ENCODE measurements around the gene DLG2.
"Not testable (repeated sequence)": the region's sequence is repeated elsewhere in the genome, so short reads cannot be mapped to it uniquely, and the experiment has no call there.

DLG2 gene

DNA sequence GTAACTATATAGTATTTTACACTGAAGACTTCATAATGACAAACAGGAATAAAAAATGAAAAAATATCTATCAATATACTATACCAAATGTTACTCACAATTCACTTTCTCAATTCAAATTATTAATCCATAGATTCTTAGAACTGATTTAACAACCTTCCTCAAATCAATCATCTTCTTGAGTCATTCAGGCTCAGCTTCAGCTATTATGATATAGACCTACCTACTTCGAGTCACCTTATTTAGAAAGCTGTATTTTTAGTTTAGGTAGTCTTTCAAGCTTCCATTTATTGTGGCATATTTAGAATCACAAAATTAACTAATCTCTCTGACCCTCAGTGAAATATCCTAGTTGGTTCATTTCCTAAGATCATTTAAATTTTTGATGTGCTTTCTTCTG is 29.6 kb upstream of the DLG2 start:
- H3K27ac ChIP-seq (ENCODE audit: low read length) = no peak overlapping the region
- peaks cover 18% of the 10 kb centered on the region for H3K4me1 ChIP-seq (ENCODE audit: low read length)
- H3K4me3 ChIP-seq (ENCODE audit: low read length) = no peak overlapping the region
- H3K36me3 ChIP-seq (replicated peaks; ENCODE audit: low read depth, low read length) = peaks cover 69% of the 10 kb centered on the region
- H2AFZ ChIP-seq (ENCODE audit: low read depth, low read length) = no peak overlapping the region
- H3K9ac ChIP-seq (ENCODE audit: low read length) = no peak overlapping the region
- H3K4me2 ChIP-seq (ENCODE audit: low read length) = no peak overlapping the region
- no peaks in the 10 kb centered on the region for H3K27me3 ChIP-seq (ENCODE audit: low read depth, low read length)
- H3K79me2 ChIP-seq (ENCODE audit: low read length) = peaks cover 82% of the 10 kb centered on the region
- TF ChIP-seq EZH2phosphoT487 (IDR thresholded peaks at IDR 0.05; ENCODE audit: low read depth) = no peak
- TF ChIP-seq, protein P1, sequence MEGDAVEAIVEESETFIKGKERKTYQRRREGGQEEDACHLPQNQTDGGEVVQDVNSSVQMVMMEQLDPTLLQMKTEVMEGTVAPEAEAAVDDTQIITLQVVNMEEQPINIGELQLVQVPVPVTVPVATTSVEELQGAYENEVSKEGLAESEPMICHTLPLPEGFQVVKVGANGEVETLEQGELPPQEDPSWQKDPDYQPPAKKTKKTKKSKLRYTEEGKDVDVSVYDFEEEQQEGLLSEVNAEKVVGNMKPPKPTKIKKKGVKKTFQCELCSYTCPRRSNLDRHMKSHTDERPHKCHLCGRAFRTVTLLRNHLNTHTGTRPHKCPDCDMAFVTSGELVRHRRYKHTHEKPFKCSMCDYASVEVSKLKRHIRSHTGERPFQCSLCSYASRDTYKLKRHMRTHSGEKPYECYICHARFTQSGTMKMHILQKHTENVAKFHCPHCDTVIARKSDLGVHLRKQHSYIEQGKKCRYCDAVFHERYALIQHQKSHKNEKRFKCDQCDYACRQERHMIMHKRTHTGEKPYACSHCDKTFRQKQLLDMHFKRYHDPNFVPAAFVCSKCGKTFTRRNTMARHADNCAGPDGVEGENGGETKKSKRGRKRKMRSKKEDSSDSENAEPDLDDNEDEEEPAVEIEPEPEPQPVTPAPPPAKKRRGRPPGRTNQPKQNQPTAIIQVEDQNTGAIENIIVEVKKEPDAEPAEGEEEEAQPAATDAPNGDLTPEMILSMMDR (IDR thresholded peaks at IDR 0.05; ENCODE audit: low read depth, low read length) = no peak
- H3K9me3 ChIP-seq (ENCODE audit: insufficient read depth, low read length) = no peaks in the 10 kb centered on the region
- peaks cover 44% of the 10 kb centered on the region for H4K20me1 ChIP-seq (ENCODE audit: insufficient read depth, low read length)

DNA sequence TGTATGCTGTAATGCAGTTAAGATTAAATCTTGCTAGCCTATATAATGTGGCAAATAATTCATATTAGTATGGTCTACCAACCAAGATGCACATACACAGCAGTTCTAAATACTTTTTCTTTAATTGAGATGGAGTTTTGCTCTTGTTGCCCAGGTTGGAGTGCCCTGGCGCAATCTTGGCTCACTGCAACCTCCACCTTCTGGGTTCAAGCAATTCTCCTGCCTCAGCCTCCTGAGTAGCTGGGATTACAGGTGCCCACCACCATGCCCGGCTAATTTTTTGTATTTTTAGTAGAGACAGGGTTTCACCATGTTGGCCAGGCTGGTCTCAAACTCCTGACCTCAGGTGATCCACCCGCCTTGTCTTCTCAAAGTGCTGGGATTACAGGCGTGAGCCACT is 27.2 kb upstream of the DLG2 start:
- not testable (repeated sequence) for H3K27ac ChIP-seq (ENCODE audit: low read length); H2AFZ ChIP-seq (ENCODE audit: low read depth, low read length); H3K4me1 ChIP-seq (ENCODE audit: low read length); H3K9ac ChIP-seq (ENCODE audit: low read length); H3K9me3 ChIP-seq (ENCODE audit: insufficient read depth, low read length); H3K4me3 ChIP-seq (ENCODE audit: low read length); H3K27me3 ChIP-seq (ENCODE audit: low read depth, low read length); H3K4me2 ChIP-seq (ENCODE audit: low read length)
- peaks cover 71% of the 10 kb centered on the region for H3K79me2 ChIP-seq (ENCODE audit: low read length)
- peaks cover 49% of the 10 kb centered on the region for H3K36me3 ChIP-seq (replicated peaks; ENCODE audit: low read depth, low read length)
- peaks cover 21% of the 10 kb centered on the region for H4K20me1 ChIP-seq (ENCODE audit: insufficient read depth, low read length)

DNA sequence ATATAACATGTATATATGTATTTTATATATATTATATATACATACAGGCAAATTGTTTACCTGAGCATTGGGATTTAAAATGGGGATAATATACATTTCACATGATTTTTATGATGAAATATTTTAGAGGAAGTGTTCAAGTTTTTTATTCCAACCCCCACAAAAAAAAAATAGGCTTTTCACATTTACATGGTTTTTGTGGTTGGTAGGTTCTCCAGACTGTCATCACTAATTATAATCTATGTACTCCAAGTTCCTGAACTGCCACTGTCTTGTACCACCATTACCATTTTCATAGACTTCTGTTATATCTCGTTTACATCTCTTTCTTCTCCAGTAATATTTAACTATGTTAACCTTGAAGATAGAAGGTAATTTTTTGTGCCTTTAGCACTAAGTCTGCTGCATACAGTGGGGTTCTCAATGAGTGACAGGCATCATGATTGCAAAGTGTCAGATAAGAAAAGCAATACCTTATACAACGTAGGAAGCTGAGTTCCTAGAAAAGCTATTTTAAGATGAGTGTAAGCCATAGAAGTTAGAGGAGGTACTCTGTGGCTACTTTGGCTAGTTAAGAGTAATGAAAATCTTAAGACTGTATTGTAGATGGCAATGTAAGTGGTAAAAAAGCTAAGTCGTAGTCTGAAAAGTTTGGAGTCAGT is 25.8 kb upstream of the DLG2 start:
- H3K4me2 ChIP-seq (ENCODE audit: low read length) = no peak overlapping the region
- peaks cover 12% of the 10 kb centered on the region for H4K20me1 ChIP-seq (ENCODE audit: insufficient read depth, low read length)
- peaks cover 15% of the 10 kb centered on the region for H3K4me1 ChIP-seq (ENCODE audit: low read length)
- H3K4me3 ChIP-seq (ENCODE audit: low read length) = no peak overlapping the region
- H3K79me2 ChIP-seq (ENCODE audit: low read length) = peaks cover 71% of the 10 kb centered on the region
- H3K36me3 ChIP-seq (replicated peaks; ENCODE audit: low read depth, low read length) = peaks cover 40% of the 10 kb centered on the region
- no peak overlapping the region for H3K9ac ChIP-seq (ENCODE audit: low read length)
- no peaks in the 10 kb centered on the region for H3K9me3 ChIP-seq (ENCODE audit: insufficient read depth, low read length)
- H2AFZ ChIP-seq (ENCODE audit: low read depth, low read length) = no peak overlapping the region
- no peak for TF ChIP-seq EZH2phosphoT487 (IDR thresholded peaks at IDR 0.05; ENCODE audit: low read depth)
- TF ChIP-seq, protein P1 (IDR thresholded peaks at IDR 0.05; ENCODE audit: low read depth, low read length) = no peak
- no peaks in the 10 kb centered on the region for H3K27me3 ChIP-seq (ENCODE audit: low read depth, low read length)
- H3K27ac ChIP-seq (ENCODE audit: low read length) = no peak overlapping the region

DNA sequence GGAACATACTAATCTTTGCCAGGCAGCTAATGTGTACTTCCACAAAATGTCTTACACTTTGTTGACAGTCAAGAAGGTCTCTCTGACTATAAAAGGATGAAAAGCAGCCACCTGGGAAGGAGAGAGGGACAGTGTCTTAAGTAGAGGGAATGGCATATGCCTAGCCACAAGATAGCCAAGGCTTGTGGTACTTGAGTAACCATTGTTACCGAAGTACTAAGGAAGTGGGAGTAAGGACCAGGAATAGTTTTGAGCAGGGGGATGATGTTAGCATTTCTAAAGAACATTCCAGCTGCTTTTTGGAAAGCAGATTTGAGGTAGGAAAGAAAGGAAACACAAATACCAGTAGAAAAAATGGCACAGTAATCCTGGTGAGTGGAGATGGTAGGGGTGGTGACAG is 24.0 kb upstream of the DLG2 start:
- Histone ChIP-seq H3K27me3 (ENCODE audit: low read depth, low read length) (no peaks in the 10 kb centered on the region), H3K36me3 (replicated peaks; ENCODE audit: low read depth, low read length) (peaks cover 23% of the 10 kb centered on the region), H3K79me2 (ENCODE audit: low read length) (peaks cover 54% of the 10 kb centered on the region), H2AFZ (ENCODE audit: low read depth, low read length) (no peak overlapping the region), H3K4me1 (ENCODE audit: low read length) (peaks cover 19% of the 10 kb centered on the region), H3K27ac (ENCODE audit: low read length) (no peak overlapping the region), H3K4me2 (ENCODE audit: low read length) (no peak overlapping the region), H4K20me1 (ENCODE audit: insufficient read depth, low read length) (peaks cover 8% of the 10 kb centered on the region), H3K4me3 (ENCODE audit: low read length) (no peak overlapping the region), H3K9ac (ENCODE audit: low read length) (no peak overlapping the region), H3K9me3 (ENCODE audit: insufficient read depth, low read length) (no peaks in the 10 kb centered on the region)
- no peak for TF ChIP-seq EZH2phosphoT487 (IDR thresholded peaks at IDR 0.05; ENCODE audit: low read depth)
- TF ChIP-seq, protein P1 (IDR thresholded peaks at IDR 0.05; ENCODE audit: low read depth, low read length) = no peak
